SK-N-SH treated with all-trans-retinoic acid at 6 μM for 48 hours (cell line): Measurements from ENCODE around the gene KCNJ2.

ENCODE experiments used
- CREB5 ChIP-seq: fragments of 250-450 bp; sonication (Bioruptor Pico); IDR thresholded peaks from 2 replicates; pipeline ENCODE4 v1.5.1; 2020; ENCODE audit warnings: low read depth, mild to moderate bottlenecking, moderate library complexity
- OSR1 ChIP-seq: fragments of 250-450 bp; sonication (Bioruptor Pico); IDR thresholded peaks from 2 replicates; pipeline ENCODE4 v1.8.0; 2022; ENCODE audit warnings: moderate library complexity, mild to moderate bottlenecking, inconsistent platforms
- PATZ1 ChIP-seq: fragments of 250-450 bp; sonication (Bioruptor Pico); IDR thresholded peaks from 2 replicates; pipeline ENCODE4 v1.8.0; 2020; ENCODE audit warnings: mild to moderate bottlenecking, moderate library complexity, borderline replicate concordance
- PPARA ChIP-seq: fragments of 250-450 bp; sonication (Bioruptor Pico); IDR thresholded peaks from 2 replicates; pipeline ENCODE4 v1.5.0; 2020; ENCODE audit warnings: mild to moderate bottlenecking, borderline replicate concordance
- RARB ChIP-seq: fragments of 250-450 bp; sonication (Bioruptor Pico); IDR thresholded peaks from 2 replicates; pipeline ENCODE4 v1.8.0; 2021; ENCODE audit warnings: mild to moderate bottlenecking, moderate library complexity
- SNAI2 ChIP-seq: fragments of 250-450 bp; sonication (Bioruptor Pico); IDR thresholded peaks from 2 replicates; pipeline ENCODE4 v1.5.0; 2020; ENCODE audit warnings: mild to moderate bottlenecking, moderate library complexity
- ZC3H10 ChIP-seq: fragments of 250-450 bp; sonication (Bioruptor Pico); IDR thresholded peaks from 2 replicates; pipeline ENCODE4 v1.5.1; 2021; ENCODE audit warnings: mild to moderate bottlenecking, moderate library complexity
- ZFP3 ChIP-seq: fragments of 250-450 bp; sonication (Bioruptor Pico); IDR thresholded peaks from 2 replicates; pipeline ENCODE4 v1.5.0; 2020; ENCODE audit warnings: mild to moderate bottlenecking, moderate library complexity
- ZFP30 ChIP-seq: fragments of 450-650 bp; formaldehyde crosslinking; IDR thresholded peaks from 2 replicates; pipeline ENCODE4 v1.5.0; 2022; ENCODE audit warnings: mild to moderate bottlenecking, moderate library complexity
- ZNF8 ChIP-seq: fragments of 450-650 bp; formaldehyde crosslinking; IDR thresholded peaks from 2 replicates; pipeline ENCODE4 v1.5.0; 2020; ENCODE audit warnings: mild to moderate bottlenecking, moderate library complexity

- TF ChIP-seq SNAI2 (no peak), OSR1 (CRISPR knock-in tag) (no peak), PATZ1 (CRISPR knock-in tag) (no peak), ZFP30 (no peak), PPARA (CRISPR knock-in tag) (no peak), ZFP3 (no peak), RARB (CRISPR knock-in tag) (no peak), ZNF8 (CRISPR knock-in tag) (no peak), CREB5 (no peak), ZC3H10 (CRISPR knock-in tag) (no peak)
Measured at GRCh38 chr17:70184770-70185169, 15.4 kb downstream of the KCNJ2 start.
